HG02970 (cell line): ENCODE data around the gene NCAPD3.
"Not testable (repeated sequence)": the region's sequence is repeated elsewhere in the genome, so short reads cannot be mapped to it uniquely, and the experiment has no call there.

Source experiments
- ATAC-seq: cut with Tn5 transposase; IDR thresholded peaks from one replicate; pipeline ENCODE4 v1.9.1; 2021; ENCODE audit warnings: mild to moderate bottlenecking, moderate library complexity, moderate number of reproducible peaks; ENCODE audit not compliant: unreplicated experiment, low FRiP score

NCAPD3 gene, protein sequence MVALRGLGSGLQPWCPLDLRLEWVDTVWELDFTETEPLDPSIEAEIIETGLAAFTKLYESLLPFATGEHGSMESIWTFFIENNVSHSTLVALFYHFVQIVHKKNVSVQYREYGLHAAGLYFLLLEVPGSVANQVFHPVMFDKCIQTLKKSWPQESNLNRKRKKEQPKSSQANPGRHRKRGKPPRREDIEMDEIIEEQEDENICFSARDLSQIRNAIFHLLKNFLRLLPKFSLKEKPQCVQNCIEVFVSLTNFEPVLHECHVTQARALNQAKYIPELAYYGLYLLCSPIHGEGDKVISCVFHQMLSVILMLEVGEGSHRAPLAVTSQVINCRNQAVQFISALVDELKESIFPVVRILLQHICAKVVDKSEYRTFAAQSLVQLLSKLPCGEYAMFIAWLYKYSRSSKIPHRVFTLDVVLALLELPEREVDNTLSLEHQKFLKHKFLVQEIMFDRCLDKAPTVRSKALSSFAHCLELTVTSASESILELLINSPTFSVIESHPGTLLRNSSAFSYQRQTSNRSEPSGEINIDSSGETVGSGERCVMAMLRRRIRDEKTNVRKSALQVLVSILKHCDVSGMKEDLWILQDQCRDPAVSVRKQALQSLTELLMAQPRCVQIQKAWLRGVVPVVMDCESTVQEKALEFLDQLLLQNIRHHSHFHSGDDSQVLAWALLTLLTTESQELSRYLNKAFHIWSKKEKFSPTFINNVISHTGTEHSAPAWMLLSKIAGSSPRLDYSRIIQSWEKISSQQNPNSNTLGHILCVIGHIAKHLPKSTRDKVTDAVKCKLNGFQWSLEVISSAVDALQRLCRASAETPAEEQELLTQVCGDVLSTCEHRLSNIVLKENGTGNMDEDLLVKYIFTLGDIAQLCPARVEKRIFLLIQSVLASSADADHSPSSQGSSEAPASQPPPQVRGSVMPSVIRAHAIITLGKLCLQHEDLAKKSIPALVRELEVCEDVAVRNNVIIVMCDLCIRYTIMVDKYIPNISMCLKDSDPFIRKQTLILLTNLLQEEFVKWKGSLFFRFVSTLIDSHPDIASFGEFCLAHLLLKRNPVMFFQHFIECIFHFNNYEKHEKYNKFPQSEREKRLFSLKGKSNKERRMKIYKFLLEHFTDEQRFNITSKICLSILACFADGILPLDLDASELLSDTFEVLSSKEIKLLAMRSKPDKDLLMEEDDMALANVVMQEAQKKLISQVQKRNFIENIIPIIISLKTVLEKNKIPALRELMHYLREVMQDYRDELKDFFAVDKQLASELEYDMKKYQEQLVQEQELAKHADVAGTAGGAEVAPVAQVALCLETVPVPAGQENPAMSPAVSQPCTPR (N-terminal part only)

DNA sequence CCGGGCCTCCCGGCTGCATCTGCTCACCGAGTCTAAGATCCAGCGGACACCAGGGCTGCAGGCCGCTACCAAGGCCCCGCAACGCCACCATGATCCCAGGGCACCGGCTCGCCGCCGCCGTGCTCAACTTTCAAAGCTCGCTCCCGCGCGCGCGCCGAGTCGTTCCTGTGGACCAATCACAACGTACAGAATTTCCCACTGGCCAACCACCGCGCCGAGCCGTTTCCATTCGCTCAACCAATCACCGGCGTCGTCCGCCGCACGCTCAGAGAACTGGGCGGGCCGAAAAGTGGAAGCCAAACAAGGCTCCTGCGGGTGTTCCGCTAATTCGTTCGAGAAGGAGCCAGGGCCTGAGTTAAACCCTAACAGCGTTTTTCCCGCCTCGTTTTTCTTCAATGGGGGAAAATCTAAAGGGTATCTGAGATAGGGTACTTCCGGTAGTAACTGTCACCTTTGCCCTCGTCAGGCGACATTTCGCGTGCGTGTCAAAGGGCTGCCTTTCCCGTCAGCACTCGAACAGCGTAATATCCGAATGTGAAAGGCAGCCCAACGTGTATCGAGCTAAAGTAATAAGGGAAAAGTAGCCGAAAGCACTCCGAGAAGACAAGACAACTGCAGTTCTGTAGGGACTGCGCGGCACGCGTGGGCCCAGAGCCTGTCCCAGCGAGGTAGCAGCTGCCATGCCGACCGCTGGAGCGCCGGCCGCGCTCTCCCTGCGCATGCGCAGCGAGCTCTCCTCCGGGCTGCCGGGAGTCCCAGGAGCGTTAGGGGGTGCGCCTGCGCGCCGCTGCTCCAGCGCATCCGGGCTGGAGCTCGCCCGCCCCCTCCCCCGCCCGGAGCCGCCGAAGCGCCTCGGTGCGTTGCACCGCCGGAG lies at the start of gene NCAPD3, which contains the start of gene VPS26B:
NCAPD3 (minus strand) TSS at position 132 of the 874 bp plus-strand sequence; CDS start at position 91, 41 bp downstream.
VPS26B (plus strand) TSS at position 836 of the 874 bp plus-strand sequence. CDS start 452 bp downstream, outside the sequence.
- ATAC-seq = peak; percentile 78

DNA sequence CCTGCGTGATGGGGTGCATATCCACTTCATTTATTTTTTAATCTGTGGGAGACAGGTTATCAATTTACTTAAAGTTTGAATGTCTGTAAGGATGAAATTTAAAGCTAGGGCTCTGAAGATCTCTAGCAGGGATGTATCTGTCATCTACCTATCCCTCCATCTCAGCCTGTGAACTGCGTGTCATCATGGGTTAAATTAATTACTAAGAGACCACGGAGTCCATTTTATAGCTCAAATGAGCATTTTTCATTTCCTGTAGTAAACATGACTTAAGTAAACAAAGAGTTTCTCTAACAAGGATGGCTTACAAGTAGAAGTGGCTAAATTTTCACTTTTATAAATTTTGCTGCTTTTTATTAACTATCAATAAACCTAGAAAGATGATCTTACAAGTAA lies 49.5 kb upstream of the NCAPD3 start:
- ATAC-seq = no peak

DNA sequence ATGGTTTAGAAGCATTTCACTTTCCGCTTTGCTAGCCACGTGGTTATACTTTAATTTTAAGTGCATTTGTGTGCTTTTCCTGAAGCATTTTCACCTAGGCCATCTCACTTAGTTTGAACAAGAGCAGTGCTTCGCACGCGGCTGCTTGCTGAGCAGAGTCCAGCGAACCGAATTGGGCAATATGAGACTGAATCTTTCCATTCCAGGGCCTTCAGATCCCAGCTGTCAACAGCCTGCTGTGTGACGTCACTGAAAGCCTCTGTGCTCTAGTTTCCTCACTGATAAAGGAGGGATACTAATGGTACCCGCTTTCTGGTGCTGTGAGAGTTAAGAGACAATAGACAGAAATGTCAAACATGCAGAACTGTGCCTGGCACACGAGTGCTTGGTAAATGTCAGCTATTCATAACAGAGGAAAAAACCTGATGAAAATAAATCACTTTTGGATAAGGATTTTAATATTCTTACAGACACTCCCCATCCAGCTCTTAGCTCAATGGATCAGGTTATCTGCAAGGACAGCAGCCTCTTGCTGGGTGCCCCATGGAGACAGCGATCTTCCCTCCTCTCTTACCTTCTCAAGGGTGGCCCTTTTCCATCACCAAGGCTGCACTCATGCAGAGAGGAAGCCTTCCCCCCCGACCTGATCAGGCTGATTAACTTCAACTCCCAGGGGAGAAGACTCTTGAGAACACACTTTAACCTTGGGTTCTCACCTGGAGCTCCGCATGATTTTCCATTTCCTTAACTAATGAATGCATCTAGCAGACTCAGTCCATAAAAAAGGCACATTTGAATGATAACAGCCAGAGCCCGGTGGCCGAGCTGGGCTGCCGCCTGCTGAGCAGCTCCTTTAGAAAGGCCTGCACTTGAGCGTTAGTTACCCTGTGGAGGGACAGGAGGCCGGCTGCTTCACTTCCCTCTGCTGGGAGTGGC lies 48.9 kb upstream of the NCAPD3 start:
- no peak for ATAC-seq

DNA sequence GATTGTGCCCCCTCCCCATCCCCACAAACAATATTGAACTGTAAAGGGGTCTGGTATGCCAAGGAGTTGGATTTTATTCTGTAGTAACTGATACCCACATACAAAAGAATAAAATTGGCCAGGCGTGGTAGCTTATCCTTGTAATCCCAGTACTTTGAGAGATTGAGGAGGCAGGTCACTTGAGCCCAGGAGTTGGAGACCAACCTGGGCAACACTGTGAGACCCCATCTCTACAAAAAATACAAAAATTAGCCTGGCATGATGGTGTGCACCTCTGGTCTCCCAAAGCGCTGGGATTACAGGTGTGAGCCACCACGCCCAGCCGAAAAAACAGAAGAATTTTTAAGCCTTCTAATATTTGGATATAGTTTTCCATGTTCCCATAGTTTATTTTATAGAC lies 48.2 kb upstream of the NCAPD3 start:
- ATAC-seq = no peak

DNA sequence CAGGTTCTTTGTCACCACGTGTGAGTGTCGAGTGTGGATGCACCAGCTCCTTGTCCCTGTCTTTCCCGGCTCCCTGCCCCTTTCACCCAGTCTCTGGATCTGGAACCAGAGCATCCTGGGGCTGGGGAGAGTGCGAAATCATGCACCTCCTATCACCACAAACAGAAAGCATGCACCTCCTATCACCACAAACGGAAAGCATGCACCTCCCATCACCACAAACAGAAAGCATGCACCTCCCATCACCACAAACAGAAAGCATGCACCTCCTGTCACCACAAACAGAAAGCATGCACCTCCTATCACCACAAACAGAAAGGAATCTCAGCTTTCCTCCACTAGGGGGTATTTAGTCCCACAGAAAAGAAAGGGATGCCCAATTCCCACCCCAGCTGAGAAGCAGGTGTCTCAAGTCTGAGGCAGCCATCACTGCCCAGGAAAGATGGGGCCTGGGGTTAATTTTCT lies 46.5 kb upstream of the NCAPD3 start:
- no peak for ATAC-seq

DNA sequence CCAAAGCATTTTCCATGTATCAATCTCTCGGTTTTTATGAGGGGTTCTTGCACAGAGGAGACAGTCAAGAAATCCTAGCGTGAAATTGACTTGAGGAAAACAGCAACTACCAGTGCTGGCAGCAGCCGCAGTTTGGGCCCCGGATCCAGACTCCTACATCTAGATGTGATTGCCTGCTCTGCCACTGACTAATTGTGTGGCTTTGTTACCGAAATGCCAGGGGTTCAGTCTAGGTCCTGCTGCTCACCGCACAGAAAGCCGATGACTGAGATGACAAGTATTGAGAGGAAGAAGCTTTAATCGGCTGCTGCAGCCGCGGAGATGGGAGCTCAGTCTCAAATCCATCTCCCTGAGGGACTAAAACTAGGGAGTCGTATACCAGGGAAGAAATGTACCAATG lies 44.2 kb upstream of the NCAPD3 start:
- ATAC-seq = no peak

DNA sequence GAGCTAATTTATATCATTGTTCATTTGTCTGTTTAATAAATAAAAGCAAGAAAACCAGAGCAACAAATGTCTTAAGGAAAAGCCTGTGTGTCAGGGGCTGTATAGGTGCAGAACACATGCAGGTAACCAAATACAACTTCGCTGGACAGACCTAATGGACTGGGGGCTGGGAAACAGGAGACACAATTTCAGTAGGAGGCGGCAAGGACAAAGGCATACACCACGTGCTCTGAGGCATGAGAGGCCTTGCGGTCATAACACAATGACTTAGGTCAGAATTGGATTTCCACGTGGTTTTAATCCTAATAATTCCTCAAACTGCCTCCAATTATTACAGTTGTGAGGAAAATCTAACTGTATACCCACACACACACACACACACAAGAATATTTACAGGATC lies 43.7 kb upstream of the NCAPD3 start:
- ATAC-seq = no peak

DNA sequence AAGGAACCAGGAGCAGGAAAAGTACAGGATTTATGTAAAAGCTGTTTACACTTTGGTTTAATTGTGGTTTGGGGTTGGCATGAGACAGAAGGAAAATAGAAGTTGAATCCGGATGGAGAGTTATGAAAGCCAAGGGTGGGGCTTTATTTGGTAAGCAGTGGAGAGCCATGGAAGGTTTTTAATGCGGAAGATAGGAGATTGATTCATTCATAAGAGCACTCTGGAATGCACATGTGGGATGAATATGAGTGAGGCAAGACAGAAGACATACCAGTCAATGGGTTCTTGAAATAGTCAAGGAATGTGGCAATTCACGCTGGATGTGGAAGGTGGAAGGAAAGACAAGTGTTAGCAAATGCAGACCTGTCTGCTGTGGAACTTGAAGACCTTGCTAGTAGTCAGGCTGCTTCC lies 43.1 kb upstream of the NCAPD3 start:
- no peak for ATAC-seq

DNA sequence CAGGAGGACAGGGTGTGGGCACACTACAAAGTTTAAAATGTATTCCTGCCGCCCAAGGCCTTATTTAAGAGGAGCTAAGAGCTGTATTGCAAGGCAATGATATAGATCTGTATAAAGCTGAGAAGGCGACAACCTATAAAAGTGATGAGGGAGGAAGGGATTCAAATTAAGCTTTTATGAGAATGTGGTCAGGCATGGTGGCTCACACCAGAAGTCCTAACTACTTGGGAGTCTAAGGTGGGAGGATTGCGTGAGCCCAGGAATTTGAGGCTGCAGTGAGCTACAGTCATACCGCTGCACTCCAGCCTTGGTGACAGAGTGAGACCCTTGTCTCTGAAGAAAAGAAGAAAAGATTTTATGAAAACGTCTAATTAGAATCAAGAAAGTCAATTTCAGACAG lies 42.7 kb upstream of the NCAPD3 start:
- ATAC-seq = no peak

DNA sequence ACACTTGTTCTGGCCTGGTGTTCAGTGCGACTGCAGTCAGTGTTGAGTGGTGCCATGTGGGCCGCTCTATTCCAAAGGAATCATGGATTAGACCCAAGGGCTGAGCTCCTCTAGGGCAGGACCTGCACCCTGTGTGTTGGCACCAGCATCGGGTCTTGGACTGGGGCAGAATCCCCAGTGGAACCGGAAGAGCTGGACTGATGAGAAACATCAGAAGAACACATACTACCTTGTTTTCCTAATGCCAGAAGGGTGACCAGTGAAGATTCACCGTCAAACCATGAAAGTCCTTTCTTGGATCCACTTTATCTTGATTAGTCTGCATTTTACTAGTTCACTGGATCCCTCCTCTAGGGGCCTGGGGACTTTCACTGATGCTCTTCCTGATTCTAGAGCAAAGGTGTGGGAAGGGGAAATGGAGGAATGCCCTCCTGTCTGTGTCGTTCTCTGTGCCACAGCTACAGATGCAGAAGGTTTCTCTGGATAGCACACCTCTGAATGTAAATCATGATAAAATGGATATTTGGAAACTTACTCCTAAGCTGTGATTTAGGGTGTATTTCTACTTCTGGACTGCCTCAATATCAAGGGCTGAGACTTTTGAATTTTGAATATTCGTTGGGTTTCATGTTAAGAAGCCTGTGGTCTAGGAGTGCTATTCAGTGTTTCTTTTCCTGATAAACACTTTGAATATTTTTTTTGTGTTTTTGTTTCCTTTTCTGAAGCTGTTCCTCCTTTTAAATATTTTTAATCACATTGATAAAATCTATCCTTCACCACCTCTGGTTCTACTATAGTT lies 41.4 kb upstream of the NCAPD3 start:
- ATAC-seq = no peak

DNA sequence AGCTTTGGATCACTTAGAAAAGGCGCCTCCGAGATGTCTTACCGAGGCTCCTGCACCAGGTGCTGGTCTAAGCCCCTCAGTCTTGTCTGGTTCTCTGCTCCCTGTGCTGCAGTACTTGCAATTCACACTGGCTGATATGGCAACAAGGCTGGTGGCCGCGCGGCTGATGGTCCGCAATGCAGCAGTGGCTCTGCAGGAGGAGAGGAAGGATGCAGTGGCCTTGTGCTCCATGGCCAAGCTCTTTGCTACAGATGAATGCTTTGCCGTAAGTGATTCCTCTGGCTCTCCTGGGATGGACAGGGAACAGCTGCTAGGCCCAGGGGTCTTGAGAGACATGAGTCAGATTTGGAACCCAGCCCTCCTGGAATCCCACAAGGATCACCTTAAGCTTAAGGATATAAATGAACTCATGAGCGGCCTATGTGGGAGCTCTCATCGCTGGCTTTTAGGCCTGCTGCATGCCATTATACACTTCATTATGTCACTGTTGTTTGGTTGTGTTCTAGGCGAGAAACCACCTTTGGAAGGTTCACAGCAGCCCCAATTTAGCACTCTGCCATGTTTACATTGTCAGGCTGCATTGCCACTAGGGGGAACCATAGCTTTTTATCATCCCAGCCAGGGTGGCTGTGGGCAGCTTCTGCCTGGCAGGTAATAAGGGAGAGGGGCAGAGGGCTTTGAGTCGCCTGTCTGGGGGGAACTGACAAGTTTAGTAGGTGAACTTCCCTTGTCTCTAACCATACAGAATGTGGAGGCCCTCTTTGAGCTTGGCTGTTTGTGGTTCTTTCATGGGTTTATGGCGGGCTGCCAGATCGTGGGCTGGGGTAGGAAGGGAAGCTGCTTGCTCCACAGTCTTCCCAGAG lies 38.1 kb upstream of the NCAPD3 start:
- no peak for ATAC-seq

DNA sequence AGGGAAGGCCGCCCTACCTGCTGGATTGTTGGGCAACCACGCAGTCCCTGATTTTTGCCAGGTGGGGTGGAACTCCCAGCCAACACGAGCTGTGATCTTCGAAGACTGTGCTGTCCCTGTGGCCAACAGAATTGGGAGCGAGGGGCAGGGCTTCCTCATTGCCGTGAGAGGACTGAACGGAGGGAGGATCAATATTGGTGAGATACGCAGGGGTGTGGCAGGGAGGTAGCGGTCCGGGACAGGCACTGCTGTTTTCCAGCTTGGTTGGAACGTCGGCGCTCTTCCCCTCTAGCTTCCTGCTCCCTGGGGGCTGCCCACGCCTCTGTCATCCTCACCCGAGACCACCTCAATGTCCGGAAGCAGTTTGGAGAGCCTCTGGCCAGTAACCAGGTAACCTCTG lies 37.2 kb upstream of the NCAPD3 start:
- no peak for ATAC-seq

DNA sequence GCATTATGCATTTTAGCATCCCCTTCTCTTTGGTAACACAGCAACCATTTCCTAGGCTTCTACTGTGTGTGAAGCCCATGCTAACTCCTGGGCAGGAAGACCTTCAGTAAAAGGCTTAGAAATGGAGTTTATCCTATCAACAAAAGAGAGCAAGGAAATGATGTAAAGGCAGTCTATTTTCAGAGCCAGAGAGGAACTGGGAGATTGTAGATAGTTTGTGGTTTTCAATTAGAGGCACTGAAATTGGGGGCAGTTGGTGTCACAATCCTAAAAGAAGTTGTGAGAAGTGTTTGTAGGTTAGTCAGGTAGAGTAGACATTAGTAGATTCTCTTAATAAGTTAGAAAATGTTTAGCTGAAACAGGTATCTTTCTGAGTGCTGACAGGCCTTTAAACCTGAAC lies 36.7 kb upstream of the NCAPD3 start:
- no peak for ATAC-seq

DNA sequence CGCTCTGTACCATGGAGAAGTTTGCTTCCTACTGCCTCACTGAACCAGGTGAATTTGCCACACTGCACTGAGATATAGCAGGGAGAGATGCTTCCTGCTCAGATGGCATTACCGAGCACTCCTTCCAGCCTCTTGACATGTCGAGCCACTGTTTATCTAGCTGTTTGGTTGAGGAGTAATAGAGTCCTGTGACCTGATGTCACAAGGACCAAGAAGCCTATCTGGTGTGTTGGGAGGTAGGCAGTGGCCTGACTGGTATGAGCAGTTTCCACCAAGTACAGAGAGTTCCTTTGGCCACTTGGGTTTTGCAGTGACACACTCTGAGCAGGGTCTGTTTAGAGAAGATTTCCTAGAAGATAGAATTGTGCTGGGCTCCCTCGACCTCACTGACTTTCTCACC lies 34.8 kb upstream of the NCAPD3 start:
- ATAC-seq = no peak

DNA sequence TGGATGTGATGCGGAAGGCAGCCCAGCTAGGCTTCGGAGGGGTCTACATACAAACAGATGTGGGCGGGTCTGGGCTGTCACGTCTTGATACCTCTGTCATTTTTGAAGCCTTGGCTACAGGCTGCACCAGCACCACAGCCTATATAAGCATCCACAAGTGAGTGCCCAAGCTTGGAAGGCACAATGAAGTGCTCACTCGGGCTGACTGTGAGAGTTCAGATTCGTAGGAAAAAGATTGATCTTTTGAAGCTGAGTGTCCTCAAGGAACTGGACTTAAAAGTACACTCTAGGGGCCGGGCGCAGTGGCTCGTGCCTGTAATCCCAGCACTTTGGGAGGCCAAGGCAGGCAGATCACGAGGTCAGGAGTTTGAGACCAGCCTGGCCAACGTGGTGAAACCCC lies 33.3 kb upstream of the NCAPD3 start:
- ATAC-seq = no peak

DNA sequence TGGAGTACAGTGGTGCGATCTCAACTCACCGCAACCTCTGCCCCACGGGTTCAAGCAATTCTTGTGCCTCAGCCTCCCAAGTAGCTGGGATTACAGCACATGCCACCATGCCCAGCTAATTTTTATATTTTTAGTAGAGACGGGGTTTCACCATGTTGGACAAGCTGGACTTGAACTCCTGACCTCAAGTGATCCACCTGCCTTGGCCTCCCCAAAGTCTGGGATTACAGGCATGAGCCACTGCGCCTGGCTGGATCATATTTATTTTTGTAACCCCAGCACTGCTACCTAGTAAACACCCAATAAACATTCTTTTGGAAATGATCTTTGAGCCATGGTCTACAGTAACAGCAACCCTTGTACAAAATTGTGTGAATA lies 31.4 kb upstream of the NCAPD3 start:
- not testable (repeated sequence) for ATAC-seq
